B cell (primary cell): Measurements from ENCODE around the gene VEGFB. TPM values are rescaled to one million over a fixed set of nuclear protein-coding genes. Genes with fewer than 3 reads are reported as not detected.

Source experiments
- ATAC-seq: fragments of 200-7000 bp; cut with Tn5 transposase; one replicate; pipeline ENCODE4 v1.10.0; 2021; ENCODE audit warnings: low read depth, mild to moderate bottlenecking, moderate number of reproducible peaks, moderate library complexity
- CTCF ChIA-PET: fragments of 350-600 bp; sonication (Branson Sonifier 250); formaldehyde crosslinking; loops from one replicate; lab custom pipeline; 2021; ENCODE audit warnings: antibody characterized with exemption, inconsistent platforms; lab: Charles Lee
- POLR2A ChIA-PET: fragments of 350-600 bp; sonication (Branson Sonifier 250); formaldehyde crosslinking; loops from one replicate; lab custom pipeline; 2021; ENCODE audit warnings: antibody characterized with exemption; lab: Charles Lee
- DNase-seq: peaks from one replicate; pipeline ENCODE4 v3.0.0; 2013
- H2AFZ ChIP-seq: 2 replicates; pipeline ENCODE4 v1.6.1; 2012; ENCODE audit warnings: mild to moderate bottlenecking, low read depth, low read length; ENCODE audit not compliant: insufficient read depth, poor library complexity, severe bottlenecking
- H3K27ac ChIP-seq, 2 donors: 1 replicate in 1 of 2; 2 replicates in 1 of 2; pipeline ENCODE4 v1.5.1; 2012 to 2013; ENCODE audit warnings: low read length in 2 of 2, mild to moderate bottlenecking in 2 of 2, moderate library complexity in 1 of 2
- H3K27me3 ChIP-seq, 4 experiments: fragments of 200-600 bp in 1 of 4; sonication (generic) in 1 of 4; replicated peaks in 1 of 4; 1 replicate in 2 of 4; 2 replicates in 2 of 4; pipeline versions ENCODE4 v1.6.1 to v1.7.0; 2013 to 2016; ENCODE audit warnings: low read length in 3 of 4, mild to moderate bottlenecking in 2 of 4, mixed read lengths in 1 of 4, moderate library complexity in 1 of 4; ENCODE audit not compliant: insufficient read depth in 4 of 4, control insufficient read depth in 3 of 4; ENCODE audit errors: control extremely low read depth in 1 of 4
- H3K36me3 ChIP-seq, 2 experiments: replicated peaks in 1 of 2; 1 replicate in 1 of 2; 2 replicates in 1 of 2; pipeline versions ENCODE4 v1.6.1 to v1.7.1; 2013; ENCODE audit warnings: low read length in 1 of 2; ENCODE audit not compliant: insufficient read depth in 2 of 2, control insufficient read depth in 1 of 2; ENCODE audit errors: control extremely low read depth in 1 of 2, extremely low read depth in 1 of 2
- H3K4me1 ChIP-seq, 2 donors: fragments of 200-600 bp in 1 of 2; sonication (generic) in 1 of 2; 1 replicate in 1 of 2; 2 replicates in 1 of 2; pipeline versions ENCODE4 v1.5.1 to v1.6.1; 2013 to 2017; ENCODE audit warnings: low read length in 2 of 2; ENCODE audit not compliant: control insufficient read depth in 2 of 2, insufficient read depth in 2 of 2
- H3K4me2 ChIP-seq: replicated peaks from 2 replicates; pipeline ENCODE3; 2012; ENCODE audit warnings: mild to moderate bottlenecking, low read depth, low read length; ENCODE audit not compliant: poor library complexity, severe bottlenecking
- H3K4me3 ChIP-seq, 5 experiments: fragments of 200-600 bp in 1 of 5; sonication (generic) in 1 of 5; 1 replicate in 3 of 5; 2 replicates in 2 of 5; pipeline versions ENCODE4 v1.5.1 to v1.7.0; 2011 to 2016; ENCODE audit warnings: low read length in 4 of 5, mild to moderate bottlenecking in 4 of 5, low read depth in 2 of 5, control low read depth in 1 of 5, moderate library complexity in 1 of 5; ENCODE audit not compliant: insufficient read depth in 1 of 5; ENCODE audit errors: control extremely low read depth in 1 of 5, extremely low read depth in 1 of 5
- H3K79me2 ChIP-seq: fragments of 200-600 bp; sonication (generic); one replicate; pipeline ENCODE4 v1.6.0; 2016; ENCODE audit warnings: low read length; ENCODE audit not compliant: control insufficient read depth, insufficient read depth
- H3K9ac ChIP-seq: fragments of 200-600 bp; sonication (generic); 2 replicates; pipeline ENCODE4 v1.6.1; 2017; ENCODE audit warnings: mild to moderate bottlenecking, low read length, moderate library complexity
- H3K9me3 ChIP-seq, 3 donors: one replicate each; pipeline versions ENCODE4 v1.6.1 to v1.7.1; 2013; ENCODE audit warnings: low read length in 2 of 3; ENCODE audit not compliant: control insufficient read depth in 2 of 3, insufficient read depth in 1 of 3; ENCODE audit errors: control extremely low read depth in 1 of 3
- H4K20me1 ChIP-seq: 2 replicates; pipeline ENCODE4 v1.6.0; 2012; ENCODE audit warnings: mild to moderate bottlenecking, low read length; ENCODE audit not compliant: insufficient read depth, control insufficient read depth, poor library complexity, severe bottlenecking
- H3K27ac Mint-ChIP-seq: one replicate; pipeline ENCODE4 v1.8.0; 2021; ENCODE audit warnings: mixed read lengths
- H3K27me3 Mint-ChIP-seq: one replicate; pipeline ENCODE4 v1.8.0; 2021; ENCODE audit warnings: mixed read lengths
- H3K4me1 Mint-ChIP-seq: one replicate; pipeline ENCODE4 v1.8.0; 2021; ENCODE audit warnings: mixed read lengths
- H3K4me3 Mint-ChIP-seq: one replicate; pipeline ENCODE4 v1.8.0; 2021; ENCODE audit warnings: mixed read lengths
- H3K9me3 Mint-ChIP-seq: one replicate; pipeline ENCODE4 v1.8.0; 2022; ENCODE audit warnings: mixed read lengths; ENCODE audit not compliant: insufficient read depth
- CTCF ChIP-seq: fragments of 200-600 bp; IDR thresholded peaks from one replicate; pipeline ENCODE4 v1.8.0; 2022; ENCODE audit warnings: antibody characterized with exemption, mild to moderate bottlenecking
- EZH2 ChIP-seq: IDR thresholded peaks from 2 replicates; pipeline ENCODE4 v1.6.1; 2012; ENCODE audit warnings: borderline replicate concordance, low read depth, mild to moderate bottlenecking, moderate library complexity, low read length; ENCODE audit not compliant: insufficient read depth, poor library complexity, severe bottlenecking
- WGBS: methylation state at CpG from one replicate; pipeline ENCODE4 v1.1.5; 2013; ENCODE audit warnings: missing lambda C conversion rate; ENCODE audit not compliant: insufficient coverage; 5-methylcytosine and 5-hydroxymethylcytosine counted together
- intact Hi-C: fragments of 100-400 bp; cut with micrococcal nuclease; formaldehyde crosslinking; loops from one replicate; pipeline ENCODE4 v1.10.0; 2022
- polyA plus RNA-seq: library from polyadenylated mRNA; depleted of rRNA; stranded (reverse); fragments of >200 nt; gene quantifications from 2 replicates; pipeline ENCODE4 v1.2.3, GENCODE V29; 2012
- total RNA-seq, 2 donors: library from RNA; stranded (reverse); fragments of 120-200 nt in 1 of 2; gene quantifications; 1 replicate in 1 of 2; 2 replicates in 1 of 2; pipeline versions ENCODE4 v1.2.3 to v1.2.4, GENCODE V29; 2013 to 2022

VEGFB gene
- total and polyA plus RNA-seq, 2 donors (not counting 1 experiment from before 2014, with no cell fraction given), result 56.4 to 152 TPM

- Mint-ChIP-seq H3K27me3 (no peaks in the 10 kb centered on the region), H3K4me1 (peaks cover 20% of the 10 kb centered on the region), H3K4me3 (no peak overlapping the region), H3K9me3 (no peaks in the 10 kb centered on the region), H3K27ac (no peak overlapping the region)
- peaks cover 3% of the 10 kb centered on the region for H4K20me1 ChIP-seq
- H3K9me3 ChIP-seq, result no peaks in the 10 kb centered on the region
- TF ChIP-seq EZH2 (no peak), CTCF (no peak)
- ChIA-PET CTCF (interaction anchor here (1.6 to 4.6 kb wide), 3 partner anchors 11 to 78 kb away, joined by 3 to 33 read pairs (median 8); no protein-coding TSS in a partner anchor), POLR2A (interaction anchor here (5.7 kb wide), 1 partner anchor 12 kb away, joined by 67 read pairs; no protein-coding TSS in a partner anchor)
- no peak overlapping the region for H3K4me2 ChIP-seq
- no peak overlapping the region for H3K9ac ChIP-seq
- intact Hi-C loops, result no loop called here
- WGBS, result 100% methylated on average over 13 of the region's 22 CpGs
- H3K79me2 ChIP-seq, result peaks cover 34% of the 10 kb centered on the region
- DNase-seq, result no peak
- no peaks in the 10 kb centered on the region for H3K27me3 ChIP-seq
- no peak overlapping the region for H2AFZ ChIP-seq
- H3K4me3 ChIP-seq, result no peak overlapping the region
- peaks cover 13 to 18% of the 10 kb centered on the region in 2 donors for H3K4me1 ChIP-seq
- H3K36me3 ChIP-seq, result peaks cover 0 to 13% of the 10 kb centered on the region in 2 experiments
- no peak for ATAC-seq
- no peak overlapping the region for H3K27ac ChIP-seq
Measured at GRCh38 chr11:64281957-64282770, 47.8 kb downstream of the VEGFB start.

GRCh38 chr11:64283092-64283491, 48.7 kb downstream of the VEGFB start:
- intact Hi-C loops, result no loop called here
- H3K9me3 Mint-ChIP-seq, result no peaks in the 10 kb centered on the region
- TF ChIP-seq EZH2, result no peak
- TF ChIP-seq CTCF, result no peak
- no peak for DNase-seq
- Histone ChIP-seq H3K9ac (no peak overlapping the region), H3K27me3 (no peaks in the 10 kb centered on the region), H3K4me2 (no peak overlapping the region), H3K4me1 (peaks cover 13 to 18% of the 10 kb centered on the region in 2 donors), H4K20me1 (peaks cover 10% of the 10 kb centered on the region), H3K79me2 (peaks cover 34% of the 10 kb centered on the region), H3K4me3 (no peak overlapping the region), H3K36me3 (peaks cover 0 to 13% of the 10 kb centered on the region in 2 experiments), H3K9me3 (no peaks in the 10 kb centered on the region), H3K27ac (no peak overlapping the region), H2AFZ (no peak overlapping the region)
- H3K27me3 Mint-ChIP-seq, result no peaks in the 10 kb centered on the region
- H3K4me3 Mint-ChIP-seq, result peak overlapping the region; percentile 90
- no peak for ATAC-seq
- H3K27ac Mint-ChIP-seq, result no peak overlapping the region
- ChIA-PET POLR2A (interaction anchor here (5.7 kb wide), 1 partner anchor 13 kb away, joined by 67 read pairs; no protein-coding TSS in a partner anchor), CTCF (interaction anchor here (1.0 to 4.6 kb wide), 5 partner anchors 12 to 87 kb away, joined by 3 to 33 read pairs (median 14); partner anchors contain the start of gene CATSPERZ)
- peaks cover 20% of the 10 kb centered on the region for H3K4me1 Mint-ChIP-seq
- WGBS, result no CpG with 5 or more reads among the region's 3 CpGs
